ENCODE results near the gene TK1. TPM values are rescaled to one million over a fixed set of nuclear protein-coding genes. Genes with fewer than 3 reads are reported as not detected.

The TK1 gene
- total and polyA plus RNA-seq, 2 donors from 2014 or later, result 9.3 to 12.7 TPM

- H3K36me3 ChIP-seq (ENCODE audit: control insufficient read depth in 2 of 3, insufficient read depth in 3 of 3, low read length in 3 of 3), result peaks cover 0 to 3% (median 0%) of the 10 kb centered on the region in 3 donors
- intact Hi-C loops (cut with DNase I), result loop anchor here (10.0 kb wide), 1 partner anchor 60 kb away; no protein-coding TSS in a partner anchor
- peak overlapping the region; percentile 85 to 87 for H3K27ac ChIP-seq (ENCODE audit: low read depth in 2 of 2, low read length in 2 of 2)
- H3K27me3 ChIP-seq (ENCODE audit: control insufficient read depth, insufficient read depth, low read length), result no peaks in the 10 kb centered on the region
- H3K9ac ChIP-seq (ENCODE audit: low read length in 3 of 3), result peak overlapping the region in 1 of 3 donors; percentile 67
- FAIRE-seq (no peak), DNase-seq (no peak)
- no peaks in the 10 kb centered on the region for H3K9me3 ChIP-seq (ENCODE audit: control insufficient read depth in 2 of 3, insufficient read depth in 1 of 3, low read length in 3 of 3)
- no peak overlapping the region for H3K4me3 ChIP-seq (ENCODE audit: low read length in 3 of 3)
- H3K4me1 ChIP-seq (ENCODE audit: control insufficient read depth in 2 of 3, insufficient read depth in 2 of 3, low read depth in 1 of 3, low read length in 3 of 3), result peaks cover 0 to 42% (median 37%) of the 10 kb centered on the region in 3 donors
- TF ChIP-seq CTCF (IDR thresholded peaks at IDR 0.05; ENCODE audit: borderline replicate concordance, extremely low read depth, insufficient read depth), result peak; percentile 19
Observed at GRCh38 chr17:78174870-78175642, 11.8 kb downstream of the TK1 start.

GRCh38 chr17:78174346-78174869 lies 12.4 kb downstream of the TK1 start:
- Histone ChIP-seq H3K4me1 (ENCODE audit: control insufficient read depth in 2 of 3, insufficient read depth in 2 of 3, low read depth in 1 of 3, low read length in 3 of 3) (peaks cover 0 to 47% (median 40%) of the 10 kb centered on the region in 3 donors), H3K9ac (ENCODE audit: low read length in 3 of 3) (no peak overlapping the region), H3K27me3 (ENCODE audit: control insufficient read depth, insufficient read depth, low read length) (no peaks in the 10 kb centered on the region), H3K9me3 (ENCODE audit: control insufficient read depth in 2 of 3, insufficient read depth in 1 of 3, low read length in 3 of 3) (no peaks in the 10 kb centered on the region), H3K36me3 (ENCODE audit: control insufficient read depth in 2 of 3, insufficient read depth in 3 of 3, low read length in 3 of 3) (peaks cover 0 to 3% (median 0%) of the 10 kb centered on the region in 3 donors), H3K4me3 (ENCODE audit: low read length in 3 of 3) (no peak overlapping the region), H3K27ac (ENCODE audit: low read depth in 2 of 2, low read length in 2 of 2) (peak overlapping the region; percentile 85 to 87)
- intact Hi-C loops (cut with DNase I), result loop anchor here (10.0 kb wide), 1 partner anchor 60 kb away; no protein-coding TSS in a partner anchor
- peak in 1 of 5 donors; percentile 96 for DNase-seq
- no peak for FAIRE-seq
- peak; percentile 77 for TF ChIP-seq CTCF (IDR thresholded peaks at IDR 0.05; ENCODE audit: borderline replicate concordance, extremely low read depth, insufficient read depth)

GRCh38 chr17:78173097-78173715 lies 13.6 kb downstream of the TK1 start:
- no peak for TF ChIP-seq CTCF (IDR thresholded peaks at IDR 0.05; ENCODE audit: borderline replicate concordance, extremely low read depth, insufficient read depth)
- H3K9ac ChIP-seq (ENCODE audit: low read length in 3 of 3), result no peak overlapping the region
- no peak for DNase-seq
- H3K4me3 ChIP-seq (ENCODE audit: low read length in 3 of 3), result no peak overlapping the region
- peak overlapping the region; percentile 2 to 20 for H3K27ac ChIP-seq (ENCODE audit: low read depth in 2 of 2, low read length in 2 of 2)
- peaks cover 0 to 3% (median 0%) of the 10 kb centered on the region in 3 donors for H3K36me3 ChIP-seq (ENCODE audit: control insufficient read depth in 2 of 3, insufficient read depth in 3 of 3, low read length in 3 of 3)
- intact Hi-C loops (cut with DNase I), result loop anchor here (10.0 kb wide), 1 partner anchor 58 kb away; no protein-coding TSS in a partner anchor
- peaks cover 0 to 42% (median 40%) of the 10 kb centered on the region in 3 donors for H3K4me1 ChIP-seq (ENCODE audit: control insufficient read depth in 2 of 3, insufficient read depth in 2 of 3, low read depth in 1 of 3, low read length in 3 of 3)
- no peaks in the 10 kb centered on the region for H3K9me3 ChIP-seq (ENCODE audit: control insufficient read depth in 2 of 3, insufficient read depth in 1 of 3, low read length in 3 of 3)
- no peak for FAIRE-seq
- no peaks in the 10 kb centered on the region for H3K27me3 ChIP-seq (ENCODE audit: control insufficient read depth, insufficient read depth, low read length)

Data from kidney (tissue), 14 donors.